Osteoblast (primary cell): ENCODE measurements around the gene PTPRCAP. TPM values are rescaled to one million over a fixed set of nuclear protein-coding genes. Genes with fewer than 3 reads are reported as not detected.

Experiments used
- DNase-seq: peaks from one replicate; pipeline ENCODE4 v3.0.0; 2011; ENCODE audit warnings: low spot score, mixed read lengths; ENCODE audit not compliant: insufficient read length; ENCODE audit errors: missing footprints
- H2AFZ ChIP-seq: 2 replicates; pipeline ENCODE4 v1.6.0; 2011; ENCODE audit warnings: mild to moderate bottlenecking, low read length
- H3K27ac ChIP-seq: 2 replicates; pipeline ENCODE4 v1.5.1; 2011; ENCODE audit warnings: mild to moderate bottlenecking, low read depth, low read length, moderate library complexity
- H3K27me3 ChIP-seq: 2 replicates; pipeline ENCODE4 v1.6.0; 2012; ENCODE audit warnings: mild to moderate bottlenecking, control low read depth, inconsistent platforms, low read length, moderate library complexity; ENCODE audit not compliant: insufficient read depth
- H3K36me3 ChIP-seq: 2 replicates; pipeline ENCODE4 v1.5.1; 2011; ENCODE audit warnings: mild to moderate bottlenecking, low read length, control low read depth, moderate library complexity; ENCODE audit not compliant: insufficient read depth
- H3K4me1 ChIP-seq: 2 replicates; pipeline ENCODE4 v1.5.1; 2011; ENCODE audit warnings: mild to moderate bottlenecking, low read length, control low read depth, moderate library complexity; ENCODE audit not compliant: insufficient read depth
- H3K4me2 ChIP-seq: 2 replicates; pipeline ENCODE4 v1.6.0; 2011; ENCODE audit warnings: mild to moderate bottlenecking, low read length; ENCODE audit not compliant: insufficient read depth
- H3K4me3 ChIP-seq: fragments of 200-600 bp; sonication (generic); 3 replicates; pipeline ENCODE4 v1.5.1; 2012; ENCODE audit warnings: mild to moderate bottlenecking, low read length, inconsistent platforms; ENCODE audit not compliant: insufficient read depth
- H3K79me2 ChIP-seq: 2 replicates; pipeline ENCODE4 v1.6.0; 2012; ENCODE audit warnings: mild to moderate bottlenecking, low read length, control low read depth, inconsistent platforms; ENCODE audit not compliant: insufficient read depth
- H3K9me3 ChIP-seq: 2 replicates; pipeline ENCODE4 v1.5.1; 2011; ENCODE audit warnings: low read depth, low read length, control low read depth
- H4K20me1 ChIP-seq: 2 replicates; pipeline ENCODE4 v1.6.0; 2012; ENCODE audit warnings: mild to moderate bottlenecking, low read length, control low read depth; ENCODE audit not compliant: insufficient read depth
- total RNA-seq: library from RNA; depleted of rRNA; stranded (reverse); fragments of >200 nt; gene quantifications from 2 replicates; pipeline ENCODE4 v1.2.3, GENCODE V29; 2012
- TF ChIP-seq, protein P1 (sequence below): IDR thresholded peaks from 2 replicates; pipeline ENCODE4 v1.5.1; 2011; ENCODE audit warnings: mild to moderate bottlenecking, low read depth, low read length, moderate library complexity; ENCODE audit errors: extremely low read depth

PTPRCAP gene
- total RNA-seq, 1 donor: 0.36 TPM

DNA sequence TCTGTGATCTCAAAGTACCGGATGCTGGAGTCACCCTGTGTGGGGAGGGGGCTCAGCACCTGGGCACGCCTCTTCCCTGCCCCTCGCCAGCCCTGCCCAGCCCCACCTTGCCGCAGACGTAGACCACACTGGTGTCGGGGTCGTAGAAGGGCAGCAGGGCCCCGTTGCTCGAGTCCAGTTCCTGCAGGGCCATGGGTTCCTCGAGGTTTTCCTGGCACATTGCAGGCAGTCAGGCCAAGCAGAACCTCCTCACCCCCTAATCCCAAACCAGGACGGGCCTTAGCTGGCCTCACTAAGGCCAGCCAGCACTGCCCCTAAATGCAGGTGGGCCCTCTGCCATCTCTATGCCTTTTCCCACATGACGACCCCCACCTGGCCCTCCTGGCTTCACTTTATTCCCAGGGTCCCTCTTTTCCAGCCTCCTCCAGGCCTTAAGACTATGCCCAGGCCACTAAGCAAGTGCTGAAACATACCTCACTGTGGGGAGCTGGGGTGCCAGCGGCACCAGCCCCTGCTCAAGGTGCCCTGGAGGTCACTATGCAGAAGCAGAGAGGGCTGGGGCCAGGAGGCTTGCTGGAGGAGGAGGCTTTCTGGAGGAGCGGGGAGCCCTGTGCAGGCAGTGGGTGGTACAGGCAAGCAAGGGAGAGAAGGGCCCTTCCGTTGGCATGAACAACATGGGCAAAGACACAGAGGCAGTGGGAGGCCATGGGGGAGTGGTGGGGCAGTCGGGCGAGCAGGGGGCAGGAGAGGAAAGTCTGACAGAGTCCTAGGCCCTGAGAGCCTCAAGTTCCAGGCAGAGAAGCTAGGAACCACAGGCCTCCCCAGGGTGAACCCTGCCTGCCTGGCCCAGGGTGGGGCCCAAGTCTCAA lies 3.0 kb upstream of the PTPRCAP start:
- Histone ChIP-seq H3K4me3 (no peak overlapping the region), H3K36me3 (peaks cover 13% of the 10 kb centered on the region), H3K9me3 (no peaks in the 10 kb centered on the region), H3K79me2 (peaks cover 18% of the 10 kb centered on the region), H3K27ac (no peak overlapping the region), H3K27me3 (no peaks in the 10 kb centered on the region), H3K4me2 (no peak overlapping the region), H3K4me1 (peaks cover 7% of the 10 kb centered on the region), H2AFZ (no peak overlapping the region), H4K20me1 (peaks cover 10% of the 10 kb centered on the region)
- DNase-seq: peak; percentile 90
- TF ChIP-seq, protein P1, sequence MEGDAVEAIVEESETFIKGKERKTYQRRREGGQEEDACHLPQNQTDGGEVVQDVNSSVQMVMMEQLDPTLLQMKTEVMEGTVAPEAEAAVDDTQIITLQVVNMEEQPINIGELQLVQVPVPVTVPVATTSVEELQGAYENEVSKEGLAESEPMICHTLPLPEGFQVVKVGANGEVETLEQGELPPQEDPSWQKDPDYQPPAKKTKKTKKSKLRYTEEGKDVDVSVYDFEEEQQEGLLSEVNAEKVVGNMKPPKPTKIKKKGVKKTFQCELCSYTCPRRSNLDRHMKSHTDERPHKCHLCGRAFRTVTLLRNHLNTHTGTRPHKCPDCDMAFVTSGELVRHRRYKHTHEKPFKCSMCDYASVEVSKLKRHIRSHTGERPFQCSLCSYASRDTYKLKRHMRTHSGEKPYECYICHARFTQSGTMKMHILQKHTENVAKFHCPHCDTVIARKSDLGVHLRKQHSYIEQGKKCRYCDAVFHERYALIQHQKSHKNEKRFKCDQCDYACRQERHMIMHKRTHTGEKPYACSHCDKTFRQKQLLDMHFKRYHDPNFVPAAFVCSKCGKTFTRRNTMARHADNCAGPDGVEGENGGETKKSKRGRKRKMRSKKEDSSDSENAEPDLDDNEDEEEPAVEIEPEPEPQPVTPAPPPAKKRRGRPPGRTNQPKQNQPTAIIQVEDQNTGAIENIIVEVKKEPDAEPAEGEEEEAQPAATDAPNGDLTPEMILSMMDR: no peak

DNA sequence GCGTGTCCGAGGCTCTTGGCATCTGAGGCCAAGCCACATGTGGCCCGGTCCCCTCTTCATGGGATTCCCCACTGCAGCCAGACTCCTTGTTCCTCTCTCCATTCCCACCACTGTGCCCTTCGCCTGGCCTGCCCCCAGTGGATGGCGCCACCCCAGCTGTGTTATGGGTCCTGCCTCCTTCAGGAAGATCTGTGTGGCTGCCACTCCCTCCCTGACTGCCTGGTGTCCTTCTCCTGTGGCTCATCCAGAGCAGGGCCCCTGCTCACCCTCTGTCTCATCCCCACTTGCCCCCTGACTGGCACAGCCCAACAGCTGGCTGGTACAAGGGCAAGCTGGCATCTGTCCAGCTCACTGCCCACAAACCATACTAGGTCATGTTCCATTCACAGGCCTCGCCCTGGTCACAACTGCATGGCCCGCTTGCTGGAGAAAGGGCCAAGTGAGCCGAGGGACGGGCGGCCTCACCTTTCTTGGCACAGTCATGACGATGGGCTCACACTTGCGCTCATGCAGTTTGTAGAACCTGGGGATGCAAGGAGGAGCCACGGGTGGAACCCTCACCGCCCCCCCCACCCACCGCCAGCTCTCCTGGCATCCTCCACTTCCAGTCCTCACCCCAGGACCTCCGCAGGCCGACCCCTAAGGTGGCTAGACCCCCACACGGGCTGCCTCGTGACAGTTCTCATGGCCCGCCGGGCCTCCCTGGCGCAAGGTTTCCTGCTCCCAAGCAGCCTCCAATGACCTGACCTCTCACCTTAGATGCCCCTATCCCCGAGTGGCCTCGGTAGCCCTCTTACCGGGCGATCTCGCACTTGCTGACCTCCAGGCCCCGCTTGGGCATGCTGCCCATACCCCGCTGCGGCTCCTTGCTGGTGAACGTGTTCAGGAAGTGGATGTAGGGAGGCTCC lies 2.1 kb upstream of the PTPRCAP start:
- Histone ChIP-seq H3K79me2 (peaks cover 18% of the 10 kb centered on the region), H3K9me3 (no peaks in the 10 kb centered on the region), H3K4me1 (peaks cover 7% of the 10 kb centered on the region), H3K27ac (no peak overlapping the region), H3K4me2 (no peak overlapping the region), H4K20me1 (peaks cover 10% of the 10 kb centered on the region), H2AFZ (no peak overlapping the region), H3K36me3 (peaks cover 13% of the 10 kb centered on the region), H3K4me3 (no peak overlapping the region), H3K27me3 (no peaks in the 10 kb centered on the region)
- DNase-seq: peak; percentile 96
- TF ChIP-seq, protein P1: peak; percentile 35

DNA sequence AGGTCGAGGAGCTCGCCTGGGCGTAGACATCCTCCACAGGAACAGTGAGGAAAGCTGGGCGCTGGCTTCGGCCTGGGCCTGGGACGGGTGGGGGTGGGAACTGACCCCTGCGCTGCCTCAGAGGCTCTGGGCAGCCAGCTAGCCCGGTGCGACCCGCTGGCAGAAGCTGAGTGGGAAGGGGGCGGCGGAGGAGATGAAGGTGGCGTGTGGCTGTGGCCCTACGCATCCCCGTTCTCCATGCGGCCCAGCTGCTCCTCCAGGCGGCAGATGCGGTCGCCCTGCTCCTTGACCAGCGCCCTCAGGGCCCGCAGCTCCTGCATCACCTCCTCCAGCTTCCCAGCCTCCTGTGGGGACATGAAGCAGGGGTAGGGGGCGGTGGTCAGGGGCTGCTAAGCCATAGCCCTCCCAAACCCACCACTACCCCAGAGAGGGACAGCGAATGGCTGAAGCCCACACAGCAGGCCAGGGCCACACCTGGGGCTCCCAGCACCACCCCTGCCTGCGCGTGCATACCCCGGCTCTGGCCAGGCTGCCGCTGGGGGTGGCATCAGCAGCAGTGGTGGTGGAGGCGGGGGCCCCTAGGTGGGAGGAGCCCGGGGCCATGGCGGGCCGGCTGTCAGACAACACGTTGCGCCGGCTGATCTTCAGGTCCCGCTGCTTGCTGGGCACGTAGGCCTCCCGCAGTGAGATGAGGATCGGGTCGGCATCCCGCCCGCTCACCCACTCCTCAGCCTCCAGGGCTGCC lies 848 bp upstream of the PTPRCAP start:
- Histone ChIP-seq H3K27me3 (no peaks in the 10 kb centered on the region), H2AFZ (no peak overlapping the region), H4K20me1 (peaks cover 10% of the 10 kb centered on the region), H3K4me3 (no peak overlapping the region), H3K36me3 (peaks cover 16% of the 10 kb centered on the region), H3K79me2 (peaks cover 18% of the 10 kb centered on the region), H3K4me2 (no peak overlapping the region), H3K4me1 (peaks cover 7% of the 10 kb centered on the region), H3K9me3 (no peaks in the 10 kb centered on the region), H3K27ac (no peak overlapping the region)
- TF ChIP-seq, protein P1: no peak
- DNase-seq: no peak
